Nephron (organoid): ENCODE results near the gene RCN1.

ENCODE experiments used
- H3K27ac Mint-ChIP-seq, 3 experiments: 2 replicates each; pipeline ENCODE4 v1.8.0; 2020; ENCODE audit warnings: mixed read lengths in 3 of 3, mild to moderate bottlenecking in 2 of 3, moderate library complexity in 1 of 3
- H3K27me3 Mint-ChIP-seq: 2 replicates; pipeline ENCODE4 v1.8.0; 2021; ENCODE audit warnings: low read depth, mild to moderate bottlenecking, moderate library complexity, mixed read lengths
- H3K36me3 Mint-ChIP-seq: 2 replicates; pipeline ENCODE4 v1.8.0; 2020; ENCODE audit warnings: low read depth, mixed read lengths
- H3K4me1 Mint-ChIP-seq: 2 replicates; pipeline ENCODE4 v1.8.0; 2020; ENCODE audit warnings: mixed read lengths
- H3K4me3 Mint-ChIP-seq, 3 experiments: 2 replicates each; pipeline ENCODE4 v1.8.0; 2020; ENCODE audit warnings: mild to moderate bottlenecking in 3 of 3, mixed read lengths in 3 of 3, moderate library complexity in 2 of 3
- H3K9me3 Mint-ChIP-seq: 2 replicates; pipeline ENCODE4 v1.8.0; 2020; ENCODE audit warnings: mixed read lengths
- CTCF ChIP-seq, 3 experiments: fragments of 200-600 bp; sonication (generic); IDR thresholded peaks; one replicate each; pipeline ENCODE4 v1.5.0; 2021; ENCODE audit warnings: antibody characterized with exemption in 3 of 3; ENCODE audit not compliant: unreplicated experiment in 3 of 3

The RCN1 gene

GRCh38 chr11:32141745-32142546 lies 51.1 kb downstream of the RCN1 start:
- peaks cover 6% of the 10 kb centered on the region for H3K9me3 Mint-ChIP-seq
- no peak overlapping the region for H3K27ac Mint-ChIP-seq
- H3K36me3 Mint-ChIP-seq: no peaks in the 10 kb centered on the region
- no peak overlapping the region for H3K4me3 Mint-ChIP-seq
- TF ChIP-seq CTCF (IDR thresholded peaks at IDR 0.05; ENCODE audit: unreplicated experiment in 3 of 3): no peak
- H3K4me1 Mint-ChIP-seq: peaks cover 22% of the 10 kb centered on the region
- peaks cover 12% of the 10 kb centered on the region for H3K27me3 Mint-ChIP-seq

GRCh38 chr11:32143378-32143777 lies 52.5 kb downstream of the RCN1 start:
- peaks cover 17% of the 10 kb centered on the region for H3K4me1 Mint-ChIP-seq
- no peak overlapping the region for H3K4me3 Mint-ChIP-seq
- no peaks in the 10 kb centered on the region for H3K36me3 Mint-ChIP-seq
- H3K27me3 Mint-ChIP-seq: peaks cover 16% of the 10 kb centered on the region
- TF ChIP-seq CTCF (IDR thresholded peaks at IDR 0.05; ENCODE audit: unreplicated experiment in 3 of 3): no peak
- H3K27ac Mint-ChIP-seq: no peak overlapping the region
- H3K9me3 Mint-ChIP-seq: peaks cover 6% of the 10 kb centered on the region

- Mint-ChIP-seq H3K4me1 (peaks cover 2% of the 10 kb centered on the region), H3K4me3 (no peak overlapping the region), H3K27ac (no peak overlapping the region), H3K36me3 (no peaks in the 10 kb centered on the region), H3K27me3 (peaks cover 21% of the 10 kb centered on the region), H3K9me3 (peaks cover 3% of the 10 kb centered on the region)
- no peak for TF ChIP-seq CTCF (IDR thresholded peaks at IDR 0.05; ENCODE audit: unreplicated experiment in 3 of 3)
These were observed 54.4 kb downstream of the RCN1 start for GRCh38 chr11:32145282-32145681.

- peaks cover 24% of the 10 kb centered on the region for H3K27me3 Mint-ChIP-seq
- no peaks in the 10 kb centered on the region for H3K4me1 Mint-ChIP-seq
- peaks cover 3% of the 10 kb centered on the region for H3K9me3 Mint-ChIP-seq
- H3K27ac Mint-ChIP-seq: no peak overlapping the region
- no peak overlapping the region for H3K4me3 Mint-ChIP-seq
- no peaks in the 10 kb centered on the region for H3K36me3 Mint-ChIP-seq
- TF ChIP-seq CTCF (IDR thresholded peaks at IDR 0.05; ENCODE audit: unreplicated experiment in 3 of 3): no peak
These were observed 58.0 kb downstream of the RCN1 start for GRCh38 chr11:32148895-32149294.

- Mint-ChIP-seq H3K27me3 (peaks cover 19% of the 10 kb centered on the region), H3K27ac (no peak overlapping the region), H3K9me3 (peaks cover 3% of the 10 kb centered on the region), H3K4me1 (no peaks in the 10 kb centered on the region), H3K36me3 (no peaks in the 10 kb centered on the region), H3K4me3 (no peak overlapping the region)
- TF ChIP-seq CTCF (IDR thresholded peaks at IDR 0.05; ENCODE audit: unreplicated experiment in 3 of 3): no peak
These were observed 58.9 kb downstream of the RCN1 start for GRCh38 chr11:32149748-32150147.

- TF ChIP-seq CTCF (IDR thresholded peaks at IDR 0.05; ENCODE audit: unreplicated experiment in 3 of 3): no peak
- Mint-ChIP-seq H3K4me3 (no peak overlapping the region), H3K27ac (no peak overlapping the region), H3K9me3 (no peaks in the 10 kb centered on the region), H3K4me1 (no peaks in the 10 kb centered on the region), H3K36me3 (no peaks in the 10 kb centered on the region), H3K27me3 (peaks cover 21% of the 10 kb centered on the region)
These were observed 60.2 kb downstream of the RCN1 start for GRCh38 chr11:32151027-32151426.
